Neural progenitor cell (in vitro differentiated cells): ENCODE results near the gene HK1. TPM values are rescaled to one million over a fixed set of nuclear protein-coding genes. Genes with fewer than 3 reads are reported as not detected.
A peak's percentile ranks its signal among the peaks of the same experiment; 100 is the strongest.

Experiments
- DNase-seq: peaks from one replicate; pipeline ENCODE4 v3.0.0-alpha.2; 2016; ENCODE audit warnings: low spot score
- H2AFZ ChIP-seq: fragments of 200-600 bp; sonication (generic); replicated peaks from 2 replicates; pipeline ENCODE4 v1.6.1; 2016; ENCODE audit warnings: antibody characterized with exemption
- H3F3A ChIP-seq: fragments of 200-600 bp; sonication (generic); 2 replicates; pipeline ENCODE4 v1.6.1; 2016; ENCODE audit warnings: antibody characterized with exemption, low read depth
- H3K27ac ChIP-seq: fragments of 200-600 bp; sonication (generic); 2 replicates; pipeline ENCODE4 v1.5.1; 2016; ENCODE audit warnings: mild to moderate bottlenecking
- H3K27me3 ChIP-seq: fragments of 200-600 bp; sonication (generic); 2 replicates; pipeline ENCODE4 v1.6.1; 2016; ENCODE audit warnings: mild to moderate bottlenecking, moderate library complexity
- H3K36me3 ChIP-seq: fragments of 200-600 bp; sonication (generic); 2 replicates; pipeline ENCODE4 v1.5.1; 2016
- H3K4me1 ChIP-seq: fragments of 200-600 bp; sonication (generic); 2 replicates; pipeline ENCODE4 v1.6.1; 2016; ENCODE audit warnings: mixed run types
- H3K4me2 ChIP-seq: fragments of 200-600 bp; sonication (generic); 2 replicates; pipeline ENCODE4 v1.6.1; 2016
- H3K4me3 ChIP-seq: fragments of 200-600 bp; sonication (generic); 2 replicates; pipeline ENCODE4 v1.5.1; 2016
- H3K79me2 ChIP-seq: fragments of 200-600 bp; sonication (generic); 2 replicates; pipeline ENCODE4 v1.6.1; 2016; ENCODE audit warnings: low read depth
- H3K9ac ChIP-seq: fragments of 200-600 bp; sonication (generic); 2 replicates; pipeline ENCODE4 v1.6.1; 2016
- H3K9me3 ChIP-seq: fragments of 200-600 bp; sonication (generic); 2 replicates; pipeline ENCODE4 v1.5.1; 2016; ENCODE audit warnings: low read depth
- H4K20me1 ChIP-seq: fragments of 200-600 bp; sonication (generic); 2 replicates; pipeline ENCODE4 v1.6.1; 2016; ENCODE audit warnings: low read depth
- H3K27ac Mint-ChIP-seq: 3 replicates; pipeline ENCODE4 v1.8.0; 2021; ENCODE audit warnings: mixed read lengths
- H3K27me3 Mint-ChIP-seq: 2 replicates; pipeline ENCODE4 v1.8.0; 2022; ENCODE audit warnings: low read depth, mild to moderate bottlenecking, inconsistent platforms, moderate library complexity, mixed read lengths; ENCODE audit not compliant: insufficient read depth
- H3K36me3 Mint-ChIP-seq: 3 replicates; pipeline ENCODE4 v1.8.0; 2021; ENCODE audit warnings: mixed read lengths
- H3K4me1 Mint-ChIP-seq: 3 replicates; pipeline ENCODE4 v1.8.0; 2021; ENCODE audit warnings: mixed read lengths
- H3K4me3 Mint-ChIP-seq: 3 replicates; pipeline ENCODE4 v1.8.0; 2021; ENCODE audit warnings: mild to moderate bottlenecking, moderate library complexity, mixed read lengths
- H3K9me3 Mint-ChIP-seq: 3 replicates; pipeline ENCODE4 v1.8.0; 2020; ENCODE audit warnings: mixed read lengths
- CTCF ChIP-seq: fragments of 200-600 bp; sonication (generic); IDR thresholded peaks from 2 replicates; pipeline ENCODE4 v1.5.1; 2017; ENCODE audit warnings: antibody characterized with exemption, mild to moderate bottlenecking
- EZH2 ChIP-seq: fragments of 200-600 bp; sonication (generic); IDR thresholded peaks from 2 replicates; pipeline ENCODE4 v1.6.1; 2017; ENCODE audit warnings: antibody characterized with exemption, mild to moderate bottlenecking, moderate library complexity
- EZH2phosphoT487 ChIP-seq: fragments of 200-600 bp; sonication (generic); IDR thresholded peaks from 2 replicates; pipeline ENCODE4 v1.6.1; 2017; ENCODE audit warnings: antibody characterized with exemption
- total RNA-seq: library from RNA; depleted of rRNA; stranded (reverse); fragments of >200 nt; gene quantifications from 2 replicates; pipeline ENCODE4 v1.2.3, GENCODE V29; 2015; ENCODE audit warnings: low replicate concordance

The HK1 gene
- total RNA-seq, 1 donor from 2014 or later, result 30.1 TPM

- no peak overlapping the region for H3K9ac ChIP-seq
- no peaks in the 10 kb centered on the region for H3K36me3 ChIP-seq
- Mint-ChIP-seq H3K9me3 (peaks cover 4% of the 10 kb centered on the region), H3K27ac (peak overlapping the region; percentile 60), H3K27me3 (peaks cover 2% of the 10 kb centered on the region), H3K4me3 (no peak overlapping the region), H3K36me3 (no peaks in the 10 kb centered on the region), H3K4me1 (peaks cover 9% of the 10 kb centered on the region)
- H3K27ac ChIP-seq, result no peak overlapping the region
- no peak for DNase-seq
- no peaks in the 10 kb centered on the region for H3K9me3 ChIP-seq
- no peaks in the 10 kb centered on the region for H3F3A ChIP-seq
- H3K27me3 ChIP-seq, result no peaks in the 10 kb centered on the region
- no peak overlapping the region for H2AFZ ChIP-seq
- no peaks in the 10 kb centered on the region for H3K79me2 ChIP-seq
- no peak for TF ChIP-seq EZH2phosphoT487
- TF ChIP-seq EZH2, result no peak
- TF ChIP-seq CTCF, result no peak
- H4K20me1 ChIP-seq, result no peaks in the 10 kb centered on the region
- no peaks in the 10 kb centered on the region for H3K4me1 ChIP-seq
- no peak overlapping the region for H3K4me2 ChIP-seq
- H3K4me3 ChIP-seq, result no peak overlapping the region
Observed at GRCh38 chr10:69246581-69247312, 31.5 kb upstream of the HK1 start.

- H3K9me3 Mint-ChIP-seq, result peaks cover 6% of the 10 kb centered on the region
- H3K9ac ChIP-seq, result no peak overlapping the region
- no peak overlapping the region for H3K27ac ChIP-seq
- H3K9me3 ChIP-seq, result no peaks in the 10 kb centered on the region
- H3K79me2 ChIP-seq, result no peaks in the 10 kb centered on the region
- DNase-seq, result no peak
- H3K4me1 Mint-ChIP-seq, result peaks cover 8% of the 10 kb centered on the region
- TF ChIP-seq EZH2 (no peak), CTCF (no peak), EZH2phosphoT487 (no peak)
- H4K20me1 ChIP-seq, result no peaks in the 10 kb centered on the region
- H3K4me3 Mint-ChIP-seq, result no peak overlapping the region
- H3K27me3 Mint-ChIP-seq, result peaks cover 2% of the 10 kb centered on the region
- no peak overlapping the region for H3K4me3 ChIP-seq
- H3K4me2 ChIP-seq, result no peak overlapping the region
- no peaks in the 10 kb centered on the region for H3K36me3 ChIP-seq
- no peaks in the 10 kb centered on the region for H3K27me3 ChIP-seq
- no peaks in the 10 kb centered on the region for H3K4me1 ChIP-seq
- H3K27ac Mint-ChIP-seq, result no peak overlapping the region
- no peak overlapping the region for H2AFZ ChIP-seq
- no peaks in the 10 kb centered on the region for H3K36me3 Mint-ChIP-seq
- no peaks in the 10 kb centered on the region for H3F3A ChIP-seq
Observed at GRCh38 chr10:69247313-69247710, 31.0 kb upstream of the HK1 start.

- Mint-ChIP-seq H3K27ac (no peak overlapping the region), H3K36me3 (no peaks in the 10 kb centered on the region), H3K4me1 (no peaks in the 10 kb centered on the region), H3K27me3 (peaks cover 2% of the 10 kb centered on the region), H3K9me3 (peaks cover 6% of the 10 kb centered on the region), H3K4me3 (no peak overlapping the region)
- Histone ChIP-seq H3K79me2 (no peaks in the 10 kb centered on the region), H3F3A (no peaks in the 10 kb centered on the region), H3K36me3 (no peaks in the 10 kb centered on the region), H3K27me3 (no peaks in the 10 kb centered on the region), H3K4me3 (no peak overlapping the region), H3K4me2 (no peak overlapping the region), H2AFZ (peak overlapping the region; percentile 57), H3K4me1 (no peaks in the 10 kb centered on the region), H3K9me3 (no peaks in the 10 kb centered on the region), H3K9ac (no peak overlapping the region), H3K27ac (no peak overlapping the region), H4K20me1 (no peaks in the 10 kb centered on the region)
- TF ChIP-seq EZH2phosphoT487 (no peak), EZH2 (no peak), CTCF (no peak)
- DNase-seq, result no peak
Observed at GRCh38 chr10:69248117-69248730, 30.1 kb upstream of the HK1 start.
